ENCODE data around the gene WDR31. TPM values are rescaled to one million over a fixed set of nuclear protein-coding genes. Genes with fewer than 3 reads are reported as not detected.
"Not testable (repeated sequence)": the region's sequence is repeated elsewhere in the genome, so short reads cannot be mapped to it uniquely, and the experiment has no call there.

The WDR31 gene
- polyA plus RNA-seq, 3 donors = 0.05 to 0.11 TPM; not detected in 1

GRCh38 chr9:113368348-113368981 lies 28.4 kb upstream of the WDR31 start:
- Histone ChIP-seq H3K9me3 (replicated peaks in 1 of 2; ENCODE audit: control insufficient read depth in 1 of 2, insufficient read depth in 1 of 2, low read length in 2 of 2) (no peaks in the 10 kb centered on the region), H3K27ac (ENCODE audit: low read depth in 1 of 2, low read length in 2 of 2) (no peak overlapping the region), H2AFZ (ENCODE audit: insufficient read depth, low read depth, low read length, poor library complexity, severe bottlenecking) (no peak overlapping the region), H3K4me3 (replicated peaks in 1 of 3; ENCODE audit: low read depth in 2 of 3, low read length in 3 of 3) (no peak overlapping the region), H3K79me2 (ENCODE audit: insufficient read depth, low read length) (no peaks in the 10 kb centered on the region), H3K4me2 (replicated peaks; ENCODE audit: extremely low read depth, low read length, poor library complexity, severe bottlenecking) (no peak overlapping the region), H3K4me1 (ENCODE audit: control insufficient read depth in 1 of 2, insufficient read depth in 2 of 2, low read length in 2 of 2) (peaks cover 11 to 16% of the 10 kb centered on the region in 2 donors), H3K36me3 (replicated peaks in 1 of 2; ENCODE audit: control insufficient read depth in 1 of 2, insufficient read depth in 2 of 2, low read length in 2 of 2) (peaks cover 0 to 9% of the 10 kb centered on the region in 2 donors), H3K27me3 (ENCODE audit: control insufficient read depth in 2 of 2, insufficient read depth in 2 of 2, low read length in 2 of 2) (no peaks in the 10 kb centered on the region), H4K20me1 (ENCODE audit: insufficient read depth, low read length) (no peaks in the 10 kb centered on the region), H3K9ac (ENCODE audit: insufficient read depth, low read length, poor library complexity, severe bottlenecking) (no peak overlapping the region)
- H3K4me3 Mint-ChIP-seq = no peak overlapping the region
- no peak for DNase-seq
- TF ChIP-seq CTCF (IDR thresholded peaks at IDR 0.05) = no peak
- 100% methylated on average over 3 of the region's 5 CpGs for WGBS (ENCODE audit: insufficient coverage)
- peaks cover 4 to 10% of the 10 kb centered on the region in 2 donors for H3K36me3 Mint-ChIP-seq
- no peaks in the 10 kb centered on the region for H3K9me3 Mint-ChIP-seq
- H3K27ac Mint-ChIP-seq = no peak overlapping the region
- intact Hi-C loops (cut with micrococcal nuclease) = no loop called here
- peaks cover 0 to 1% (median 0%) of the 10 kb centered on the region in 3 donors for H3K27me3 Mint-ChIP-seq (ENCODE audit: low read depth in 3 of 3)
- H3K4me1 Mint-ChIP-seq = peaks cover 16% of the 10 kb centered on the region

GRCh38 chr9:113365652-113366051 lies 25.6 kb upstream of the WDR31 start:
- WGBS (ENCODE audit: insufficient coverage) = 0% methylated on average over 1 of the region's 3 CpGs
- H3K36me3 ChIP-seq (replicated peaks in 1 of 2; ENCODE audit: control insufficient read depth in 1 of 2, insufficient read depth in 2 of 2, low read length in 2 of 2); H3K4me3 Mint-ChIP-seq; H3K4me2 ChIP-seq (replicated peaks; ENCODE audit: extremely low read depth, low read length, poor library complexity, severe bottlenecking); H3K9me3 Mint-ChIP-seq; H3K79me2 ChIP-seq (ENCODE audit: insufficient read depth, low read length); H4K20me1 ChIP-seq (ENCODE audit: insufficient read depth, low read length); H3K27me3 ChIP-seq (ENCODE audit: control insufficient read depth in 2 of 2, insufficient read depth in 2 of 2, low read length in 2 of 2); H3K4me3 ChIP-seq (replicated peaks in 1 of 3; ENCODE audit: low read depth in 2 of 3, low read length in 3 of 3); H3K9ac ChIP-seq (ENCODE audit: insufficient read depth, low read length, poor library complexity, severe bottlenecking); H3K27me3 Mint-ChIP-seq (ENCODE audit: low read depth in 3 of 3); H3K36me3 Mint-ChIP-seq; intact Hi-C loops (cut with micrococcal nuclease); H3K9me3 ChIP-seq (replicated peaks in 1 of 2; ENCODE audit: control insufficient read depth in 1 of 2, insufficient read depth in 1 of 2, low read length in 2 of 2): not testable (repeated sequence)
- Mint-ChIP-seq H3K4me1 (peaks cover 16% of the 10 kb centered on the region), H3K27ac (peak overlapping the region in 6 of 7 donors; percentile 34 to 86 (median 58))
- peak overlapping the region in 1 of 2 donors; percentile 70 for H3K27ac ChIP-seq (ENCODE audit: low read depth in 1 of 2, low read length in 2 of 2)
- peak; percentile 37 to 54 (median 49) for DNase-seq
- peak overlapping the region; percentile 68 for H2AFZ ChIP-seq (ENCODE audit: insufficient read depth, low read depth, low read length, poor library complexity, severe bottlenecking)
- H3K4me1 ChIP-seq (ENCODE audit: control insufficient read depth in 1 of 2, insufficient read depth in 2 of 2, low read length in 2 of 2) = peaks cover 11 to 16% of the 10 kb centered on the region in 2 donors

Data from CD14-positive monocyte (primary cell).